Stimulated activated naive CD8-positive, alpha-beta T cell treated with anti-CD3 and anti-CD28 coated beads, Interleukin-15, Interleukin-2, amounts not matched to agents 100 U/mL and 50 U/mL, for 24 hours (primary cell): ENCODE measurements around the gene PTPRO.

Source experiments
- ATAC-seq: fragments of 150-1000 bp; cut with Tn5 transposase; one replicate; pipeline ENCODE4 v1.10.0; 2021
- DNase-seq: peaks from one replicate; pipeline ENCODE4 v3.0.0; 2021

Gene PTPRO

GRCh38 chr12:15527201-15528080, 205.1 kb downstream of the PTPRO start:
- DNase-seq (no peak), ATAC-seq (no peak)

- ATAC-seq = no peak
- no peak for DNase-seq
These were observed 206.4 kb downstream of the PTPRO start for GRCh38 chr12:15528666-15529065.

GRCh38 chr12:15530361-15530760, 208.1 kb downstream of the PTPRO start:
- no peak for ATAC-seq
- no peak for DNase-seq

DNA sequence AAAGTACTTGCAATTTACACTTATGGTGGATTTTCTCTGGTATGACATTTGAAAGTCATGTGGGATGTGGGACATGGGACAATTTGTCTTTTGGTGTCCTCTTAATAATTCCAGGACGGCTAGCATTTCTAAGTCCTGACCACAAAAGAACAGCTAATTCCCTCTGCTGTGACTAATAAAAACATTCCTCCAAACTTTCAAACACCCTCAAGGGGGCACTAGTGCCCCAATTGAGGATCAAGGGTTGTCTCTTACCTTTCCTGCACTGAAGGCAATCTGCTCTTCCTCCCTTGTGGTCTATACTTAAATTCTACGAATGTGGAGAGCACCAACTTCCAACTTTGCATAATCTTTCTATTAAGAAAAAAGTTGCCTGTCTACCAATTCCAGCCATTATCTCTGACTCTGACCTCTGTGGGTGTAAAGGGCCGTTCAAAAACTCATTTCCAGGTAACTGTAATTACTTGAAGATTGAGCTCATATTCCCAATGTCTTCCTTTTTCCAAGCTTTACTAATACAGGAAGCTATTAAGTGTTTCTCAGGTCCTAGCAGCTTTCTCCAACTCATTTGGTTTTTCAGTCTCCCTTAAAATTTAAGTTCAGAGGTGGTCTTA, 210.2 kb downstream of the PTPRO start:
- ATAC-seq (peak; percentile 79), DNase-seq (peak; percentile 53)

DNA sequence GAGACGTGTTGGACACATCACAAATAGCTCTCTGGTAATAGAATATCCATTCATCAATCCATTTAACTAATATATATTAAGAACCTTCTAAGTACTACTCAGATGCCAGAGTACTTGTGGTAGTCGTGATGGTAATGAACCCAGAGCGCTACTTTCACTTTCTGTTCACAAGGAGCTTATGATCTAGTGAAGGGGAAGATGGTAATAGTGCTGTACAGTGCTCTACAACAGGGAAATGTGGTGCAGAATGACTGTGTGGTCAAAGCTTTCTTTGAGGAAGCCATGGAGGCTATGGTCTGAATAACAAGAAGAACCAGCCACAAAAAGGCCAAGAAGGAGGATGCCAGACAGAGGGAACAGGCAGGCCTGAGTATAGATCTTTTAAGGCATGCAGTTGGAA, 212.0 kb downstream of the PTPRO start:
- peak; percentile 84 for ATAC-seq
- no peak for DNase-seq

GRCh38 chr12:15534874-15535273, 212.6 kb downstream of the PTPRO start:
- DNase-seq = no peak
- ATAC-seq = no peak

DNA sequence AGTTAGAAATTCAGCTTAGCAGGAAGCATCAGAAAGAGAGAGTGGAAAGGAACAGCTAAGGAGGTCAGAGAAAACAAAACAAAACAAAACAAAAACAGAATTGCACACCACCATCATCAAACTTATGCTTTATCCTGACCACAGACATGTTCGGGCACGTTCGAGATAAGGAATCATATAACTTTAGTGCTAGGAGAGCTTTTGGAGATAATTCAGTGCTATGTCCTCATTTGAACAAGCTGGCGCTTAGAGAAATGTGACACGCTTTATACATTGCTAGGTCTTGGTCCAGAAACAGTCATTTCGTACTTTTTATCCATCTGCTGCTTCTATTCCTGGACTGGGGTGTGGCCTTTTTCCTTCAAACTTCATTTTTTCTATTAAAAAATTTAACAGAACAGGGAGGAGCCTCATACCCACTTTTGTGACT, 213.1 kb downstream of the PTPRO start:
- DNase-seq = no peak
- no peak for ATAC-seq

DNA sequence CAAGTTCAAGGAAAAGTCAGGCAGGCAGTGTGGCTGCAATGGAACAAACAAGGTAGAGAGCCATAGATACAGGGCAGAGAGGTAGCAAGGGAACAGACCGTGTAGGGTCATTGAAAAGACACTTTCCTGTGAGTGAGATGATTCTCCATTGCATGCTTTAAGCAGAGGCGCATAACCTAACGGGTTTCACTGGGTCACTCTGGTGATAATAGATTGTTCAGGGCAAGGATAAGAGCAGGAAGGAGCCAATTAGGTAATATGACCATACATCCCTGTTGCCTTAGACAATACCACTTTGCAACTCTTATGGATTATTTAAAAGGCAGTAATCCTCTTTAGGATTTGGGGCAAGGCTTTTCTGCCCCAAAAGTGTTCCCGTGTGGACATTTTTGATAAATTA, 214.1 kb downstream of the PTPRO start:
- DNase-seq (no peak), ATAC-seq (no peak)

DNA sequence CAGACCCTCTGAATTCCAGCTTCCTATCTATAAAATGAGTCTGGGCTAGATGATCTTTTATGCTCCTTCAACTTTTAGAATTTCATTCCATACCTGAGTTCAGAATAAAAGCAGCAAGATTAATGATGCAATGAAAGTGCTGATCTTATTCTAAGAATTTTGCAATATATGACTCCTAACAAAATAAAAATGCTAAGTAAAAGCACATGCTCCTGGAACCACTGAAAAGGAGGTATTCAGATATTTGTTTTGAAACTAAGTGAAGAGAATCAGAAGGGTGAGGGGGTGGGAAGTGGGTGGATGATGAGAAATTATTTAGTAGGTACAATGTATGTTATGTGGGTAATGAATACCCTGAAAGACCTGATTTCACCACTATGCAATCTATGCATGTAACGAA, 216.6 kb downstream of the PTPRO start:
- DNase-seq = no peak
- no peak for ATAC-seq

GRCh38 chr12:15540005-15540404, 217.7 kb downstream of the PTPRO start:
- DNase-seq (no peak), ATAC-seq (no peak)

DNA sequence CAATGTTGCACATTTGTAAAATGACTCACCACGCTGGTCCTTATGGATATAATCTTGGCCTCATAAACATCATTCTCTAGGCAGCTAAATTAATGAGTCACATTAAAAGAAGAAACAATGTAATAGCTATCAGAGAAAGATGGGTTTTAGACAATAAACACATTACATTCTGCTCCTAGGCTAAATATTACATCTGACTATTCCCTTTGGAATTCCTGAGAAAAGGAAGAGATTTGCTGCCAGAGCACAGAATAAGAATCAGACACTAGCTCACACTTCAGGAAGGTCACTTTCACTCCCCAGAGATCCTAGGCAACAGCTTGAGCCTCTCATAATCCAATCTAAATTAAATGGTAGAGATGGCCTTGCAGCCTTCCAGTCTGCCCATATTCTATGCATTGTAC, 218.2 kb downstream of the PTPRO start:
- ATAC-seq = no peak
- DNase-seq = no peak

DNA sequence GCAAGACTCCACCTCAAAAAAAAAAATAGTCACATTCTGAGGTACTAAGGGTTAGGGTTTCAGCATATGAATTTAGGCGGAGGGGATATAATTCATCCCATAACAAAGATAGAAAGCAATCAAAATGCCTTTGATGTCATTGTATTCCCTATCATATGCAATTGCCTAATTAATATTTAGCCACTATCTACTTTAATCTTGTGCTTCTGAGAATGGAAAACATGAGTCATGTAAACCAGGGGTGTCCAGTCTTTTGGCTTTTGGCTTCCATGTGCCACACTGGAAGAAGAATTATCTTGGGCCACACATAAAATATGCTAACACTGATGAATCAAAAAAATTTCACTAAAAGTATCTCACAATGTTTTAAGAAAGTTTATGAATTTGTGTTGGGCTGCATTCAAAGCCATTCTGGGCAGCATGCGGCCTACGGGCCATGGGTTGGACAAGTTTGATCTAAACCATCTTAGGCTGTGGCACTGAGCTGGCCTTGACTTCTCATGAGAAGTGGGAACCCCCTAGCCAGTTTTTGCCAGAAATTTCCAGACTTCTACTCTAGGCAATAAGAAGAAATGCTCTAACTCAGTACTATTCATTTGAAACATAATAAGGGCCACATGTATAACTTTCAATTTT, 219.8 kb downstream of the PTPRO start:
- DNase-seq = no peak
- ATAC-seq = no peak

GRCh38 chr12:15543347-15543746, 221.0 kb downstream of the PTPRO start:
- ATAC-seq (no peak), DNase-seq (no peak)

- ATAC-seq (no peak), DNase-seq (no peak)
These were observed 222.3 kb downstream of the PTPRO start for GRCh38 chr12:15544589-15544988.

GRCh38 chr12:15545334-15545733, 223.0 kb downstream of the PTPRO start:
- no peak for ATAC-seq
- DNase-seq = no peak

GRCh38 chr12:15546102-15546701, 223.9 kb downstream of the PTPRO start:
- no peak for DNase-seq
- no peak for ATAC-seq

DNA sequence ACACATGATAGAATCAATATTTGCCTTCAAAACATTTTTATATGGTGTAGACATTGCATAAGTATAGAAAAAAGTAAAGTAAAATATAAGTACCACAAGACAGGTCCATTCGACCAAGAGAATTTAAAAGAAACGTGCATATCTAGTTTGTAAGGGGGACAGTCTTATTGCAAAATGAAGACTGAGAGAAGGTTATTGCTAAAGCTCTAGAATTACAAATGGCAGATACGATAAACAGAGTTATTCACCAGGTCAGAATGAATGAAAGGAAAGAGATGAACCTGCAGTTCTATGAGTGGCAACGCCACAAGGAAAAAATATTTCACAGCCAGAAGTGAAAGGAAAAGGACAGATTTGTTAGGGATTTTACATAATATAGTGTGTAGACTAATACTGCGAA, 224.8 kb downstream of the PTPRO start:
- no peak for ATAC-seq

DNA sequence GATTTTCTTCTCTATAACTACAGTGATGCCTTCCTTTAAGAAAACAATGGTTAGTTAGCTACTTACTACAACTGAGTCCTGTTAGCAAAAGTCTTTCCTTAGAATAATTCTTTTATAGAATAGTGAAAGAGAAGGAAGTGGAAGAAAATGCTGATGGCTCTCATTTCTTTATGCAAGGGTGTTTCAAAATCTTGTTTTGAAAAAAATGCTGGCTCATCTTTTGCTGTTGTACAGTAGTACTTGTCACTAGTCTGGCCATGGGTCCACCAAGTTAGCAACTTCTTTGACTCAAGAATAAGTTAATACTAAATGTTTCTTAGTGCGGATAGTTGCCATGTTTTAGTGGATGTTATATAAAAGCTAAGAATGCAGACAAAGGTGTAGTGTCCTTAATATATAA, 225.4 kb downstream of the PTPRO start:
- no peak for DNase-seq
- ATAC-seq = no peak

More for the DNA sequence above, 224.8 kb downstream of the PTPRO start:
- DNase-seq = no peak

GRCh38 chr12:15550793-15551192, 228.5 kb downstream of the PTPRO start:
- DNase-seq = no peak
- no peak for ATAC-seq

- no peak for DNase-seq
- no peak for ATAC-seq
These were observed 233.1 kb downstream of the PTPRO start for GRCh38 chr12:15555446-15555845.

DNA sequence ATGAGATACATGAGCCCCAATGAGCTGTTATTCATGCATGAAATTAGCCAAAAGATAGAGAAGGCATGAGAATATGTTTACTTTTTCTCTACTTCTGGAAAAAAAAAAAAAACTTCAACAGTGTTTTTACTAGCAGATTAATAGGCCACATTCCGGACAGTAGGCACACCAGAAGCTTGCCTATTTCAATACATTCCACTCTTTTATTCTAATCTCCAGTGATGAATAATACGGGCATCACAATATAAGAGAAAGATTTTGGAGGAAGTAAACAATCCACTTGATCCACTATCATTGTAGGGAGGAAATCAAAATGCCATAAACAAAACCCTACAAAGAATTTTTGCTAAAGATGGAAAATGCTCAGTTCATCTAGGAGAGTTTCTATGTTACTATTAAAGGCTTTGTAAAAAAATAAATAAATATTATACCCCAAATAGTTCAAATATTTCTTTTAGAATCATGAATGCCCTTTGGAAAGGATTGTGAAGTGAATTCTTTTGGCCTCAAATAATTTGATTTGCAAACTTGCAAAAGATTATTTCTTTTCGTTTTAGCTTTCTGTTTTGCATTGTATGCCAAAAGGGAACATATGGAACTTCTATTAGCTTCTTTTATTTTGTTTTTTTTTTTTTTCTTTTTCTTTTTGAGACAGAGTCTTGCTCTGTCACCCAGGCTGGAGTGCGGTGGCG, 234.2 kb downstream of the PTPRO start:
- ATAC-seq (no peak), DNase-seq (no peak)

DNA sequence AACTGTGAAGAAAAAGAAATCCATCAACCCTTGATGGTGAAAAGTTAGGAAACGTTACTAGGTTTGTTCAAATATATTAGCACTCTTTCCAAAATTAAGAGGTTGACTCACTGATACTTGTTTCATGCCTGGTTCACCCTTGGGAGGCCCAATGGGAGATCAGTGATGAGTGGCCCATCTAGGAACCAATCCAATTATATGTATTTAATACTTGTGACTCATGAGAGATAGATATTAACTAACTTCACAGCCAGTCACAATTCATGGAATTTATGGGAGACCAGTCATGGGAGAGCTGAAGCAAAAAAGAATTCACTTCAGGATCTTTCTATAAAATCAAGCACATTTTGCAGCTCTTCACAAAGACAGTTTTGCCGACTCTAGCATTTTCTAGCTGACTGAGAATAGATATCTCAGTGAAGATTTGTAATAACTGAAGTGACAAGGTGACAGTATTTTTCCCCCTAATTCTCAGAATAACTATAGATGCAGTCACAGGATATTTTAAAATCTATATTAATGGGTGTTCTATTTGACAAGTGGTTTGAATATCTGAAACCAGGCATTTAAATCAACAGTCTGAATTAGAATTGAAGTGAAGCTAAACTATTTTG, 236.7 kb downstream of the PTPRO start:
- ATAC-seq = no peak

More for the DNA sequence above, 236.7 kb downstream of the PTPRO start:
- DNase-seq = no peak
